CD4-positive, CD25-positive, alpha-beta regulatory T cell (primary cell): Measurements from ENCODE around the gene ELOA2. TPM values are rescaled to one million over a fixed set of nuclear protein-coding genes. Genes with fewer than 3 reads are reported as not detected.
A peak's percentile ranks its signal among the peaks of the same experiment; 100 is the strongest.
"Not testable (repeated sequence)": the region's sequence is repeated elsewhere in the genome, so short reads cannot be mapped to it uniquely, and the experiment has no call there.

ENCODE experiments used
- ATAC-seq, 2 donors: fragments of 150-1000 bp; cut with Tn5 transposase; one replicate each; pipeline ENCODE4 v1.10.0; 2021; ENCODE audit warnings: low read depth in 2 of 2, moderate number of reproducible peaks in 2 of 2, moderate library complexity in 1 of 2
- DNase-seq, 3 donors: peaks; one replicate each; pipeline versions ENCODE4 v3.0.0 to v3.0.0-alpha.2; 2012 to 2022; ENCODE audit warnings: mixed read lengths in 1 of 3
- H3K27ac ChIP-seq: one replicate; pipeline ENCODE4 v1.7.0; 2013; ENCODE audit warnings: mild to moderate bottlenecking, low read length; ENCODE audit not compliant: insufficient read depth, poor library complexity, severe bottlenecking
- H3K27me3 ChIP-seq: one replicate; pipeline ENCODE4 v1.7.0; 2013; ENCODE audit warnings: low read length; ENCODE audit not compliant: control insufficient read depth, insufficient read depth
- H3K36me3 ChIP-seq: one replicate; pipeline ENCODE4 v1.7.0; 2013; ENCODE audit warnings: mild to moderate bottlenecking, low read length, moderate library complexity; ENCODE audit not compliant: control insufficient read depth, insufficient read depth
- H3K4me1 ChIP-seq: 2 replicates; pipeline ENCODE4 v1.7.0; 2013; ENCODE audit warnings: mild to moderate bottlenecking, low read length; ENCODE audit not compliant: insufficient read depth, control insufficient read depth, poor library complexity, severe bottlenecking
- H3K4me3 ChIP-seq: one replicate; pipeline ENCODE4 v1.7.0; 2013; ENCODE audit warnings: low read depth, mild to moderate bottlenecking, low read length, moderate library complexity
- H3K9me3 ChIP-seq, 2 experiments: 1 replicate in 1 of 2; 2 replicates in 1 of 2; pipeline ENCODE4 v1.7.0; 2013; ENCODE audit warnings: low read length in 2 of 2, mild to moderate bottlenecking in 1 of 2, moderate library complexity in 1 of 2; ENCODE audit not compliant: control insufficient read depth in 2 of 2
- H3K27ac Mint-ChIP-seq, 3 donors: one replicate each; pipeline ENCODE4 v1.8.0; 2020 to 2022; ENCODE audit warnings: mild to moderate bottlenecking in 3 of 3, mixed read lengths in 3 of 3, moderate library complexity in 2 of 3
- H3K27me3 Mint-ChIP-seq: one replicate; pipeline ENCODE4 v1.8.0; 2022; ENCODE audit warnings: mild to moderate bottlenecking, mixed read lengths
- H3K36me3 Mint-ChIP-seq: one replicate; pipeline ENCODE4 v1.8.0; 2020; ENCODE audit warnings: mixed read lengths
- H3K4me1 Mint-ChIP-seq, 4 donors: one replicate each; pipeline ENCODE4 v1.8.0; 2020 to 2022; ENCODE audit warnings: mixed read lengths in 4 of 4, mild to moderate bottlenecking in 1 of 4
- H3K4me3 Mint-ChIP-seq, 4 donors: one replicate each; pipeline ENCODE4 v1.8.0; 2020 to 2022; ENCODE audit warnings: mild to moderate bottlenecking in 4 of 4, mixed read lengths in 4 of 4, moderate library complexity in 3 of 4
- H3K9me3 Mint-ChIP-seq, 7 donors: one replicate each; pipeline ENCODE4 v1.8.0; 2020 to 2022; ENCODE audit warnings: mixed read lengths in 7 of 7, mild to moderate bottlenecking in 3 of 7, moderate library complexity in 2 of 7
- polyA plus RNA-seq, 4 donors: library from polyadenylated mRNA; unstranded; fragments of 300-500 nt; fragmentation: Illumina TruSeq; gene quantifications; one replicate each; pipeline ENCODE4 v1.2.3, GENCODE V29; 2021
- total RNA-seq: library from RNA; stranded (reverse); gene quantifications from one replicate; pipeline ENCODE4 v1.2.3, GENCODE V29; 2022

The ELOA2 gene
- total and polyA plus RNA-seq, 5 donors from 2014 or later = not detected

GRCh38 chr18:47030887-47031286 is 4.5 kb downstream of the ELOA2 start:
- not testable (repeated sequence) for H3K4me1 Mint-ChIP-seq, DNase-seq, H3K36me3 Mint-ChIP-seq, H3K9me3 ChIP-seq, H3K27ac ChIP-seq, H3K27me3 ChIP-seq, H3K4me3 Mint-ChIP-seq, H3K27me3 Mint-ChIP-seq, H3K4me1 ChIP-seq, H3K36me3 ChIP-seq, H3K4me3 ChIP-seq, H3K9me3 Mint-ChIP-seq, H3K27ac Mint-ChIP-seq, ATAC-seq

GRCh38 chr18:47029684-47030353 is 5.6 kb downstream of the ELOA2 start:
- H3K4me1 ChIP-seq, H3K36me3 Mint-ChIP-seq, DNase-seq, H3K9me3 ChIP-seq, H3K4me3 Mint-ChIP-seq, H3K4me3 ChIP-seq, H3K27me3 ChIP-seq, H3K36me3 ChIP-seq, H3K4me1 Mint-ChIP-seq, H3K27me3 Mint-ChIP-seq, H3K27ac Mint-ChIP-seq, H3K9me3 Mint-ChIP-seq, H3K27ac ChIP-seq: not testable (repeated sequence)
- ATAC-seq = peak; percentile 15 to 33

- not testable (repeated sequence) for H3K36me3 ChIP-seq, H3K27me3 ChIP-seq, DNase-seq, H3K27ac Mint-ChIP-seq, H3K27me3 Mint-ChIP-seq, H3K4me1 Mint-ChIP-seq, H3K4me3 Mint-ChIP-seq, H3K4me3 ChIP-seq, H3K9me3 ChIP-seq, H3K9me3 Mint-ChIP-seq, ATAC-seq, H3K4me1 ChIP-seq, H3K36me3 Mint-ChIP-seq, H3K27ac ChIP-seq
Measured at GRCh38 chr18:47028738-47029137, 6.7 kb downstream of the ELOA2 start.

GRCh38 chr18:47025557-47026174 is 9.8 kb downstream of the ELOA2 start:
- H3K36me3 Mint-ChIP-seq, DNase-seq, H3K9me3 ChIP-seq, H3K4me3 ChIP-seq, H3K27ac Mint-ChIP-seq, H3K9me3 Mint-ChIP-seq, H3K4me1 Mint-ChIP-seq, H3K4me3 Mint-ChIP-seq, H3K27me3 ChIP-seq, H3K27ac ChIP-seq, ATAC-seq, H3K27me3 Mint-ChIP-seq, H3K36me3 ChIP-seq, H3K4me1 ChIP-seq: not testable (repeated sequence)

GRCh38 chr18:47023769-47024465 is 11.5 kb downstream of the ELOA2 start:
- not testable (repeated sequence) for H3K4me3 Mint-ChIP-seq, H3K9me3 ChIP-seq, H3K36me3 ChIP-seq, H3K27ac Mint-ChIP-seq, H3K9me3 Mint-ChIP-seq, H3K27ac ChIP-seq, H3K4me1 Mint-ChIP-seq, DNase-seq, H3K27me3 ChIP-seq, H3K4me1 ChIP-seq, H3K27me3 Mint-ChIP-seq, H3K36me3 Mint-ChIP-seq, H3K4me3 ChIP-seq
- peak; percentile 7 to 15 for ATAC-seq

GRCh38 chr18:47022821-47023220 is 12.6 kb downstream of the ELOA2 start:
- H3K4me3 Mint-ChIP-seq, H3K36me3 ChIP-seq, H3K27ac ChIP-seq, DNase-seq, H3K36me3 Mint-ChIP-seq, H3K4me1 Mint-ChIP-seq, H3K27me3 ChIP-seq, H3K4me3 ChIP-seq, H3K27ac Mint-ChIP-seq, H3K9me3 ChIP-seq, H3K27me3 Mint-ChIP-seq, H3K9me3 Mint-ChIP-seq, ATAC-seq, H3K4me1 ChIP-seq: not testable (repeated sequence)

GRCh38 chr18:47020757-47021156 is 14.7 kb downstream of the ELOA2 start:
- H3K36me3 ChIP-seq, H3K4me1 Mint-ChIP-seq, H3K36me3 Mint-ChIP-seq, H3K27ac Mint-ChIP-seq, DNase-seq, H3K4me3 Mint-ChIP-seq, H3K27me3 ChIP-seq, H3K9me3 Mint-ChIP-seq, H3K9me3 ChIP-seq, H3K27me3 Mint-ChIP-seq, H3K4me3 ChIP-seq, H3K4me1 ChIP-seq, ATAC-seq, H3K27ac ChIP-seq: not testable (repeated sequence)

- not testable (repeated sequence) for H3K4me1 Mint-ChIP-seq, ATAC-seq, H3K4me3 ChIP-seq, H3K4me3 Mint-ChIP-seq, H3K27me3 Mint-ChIP-seq, H3K36me3 ChIP-seq, H3K9me3 Mint-ChIP-seq, H3K27ac ChIP-seq, H3K4me1 ChIP-seq, H3K9me3 ChIP-seq, H3K27me3 ChIP-seq, DNase-seq, H3K27ac Mint-ChIP-seq, H3K36me3 Mint-ChIP-seq
Measured at GRCh38 chr18:47019870-47020269, 15.6 kb downstream of the ELOA2 start.
